Measurements from ENCODE around the gene CALML4.
A peak's percentile ranks its signal among the peaks of the same experiment; 100 is the strongest.

The CALML4 gene

DNA sequence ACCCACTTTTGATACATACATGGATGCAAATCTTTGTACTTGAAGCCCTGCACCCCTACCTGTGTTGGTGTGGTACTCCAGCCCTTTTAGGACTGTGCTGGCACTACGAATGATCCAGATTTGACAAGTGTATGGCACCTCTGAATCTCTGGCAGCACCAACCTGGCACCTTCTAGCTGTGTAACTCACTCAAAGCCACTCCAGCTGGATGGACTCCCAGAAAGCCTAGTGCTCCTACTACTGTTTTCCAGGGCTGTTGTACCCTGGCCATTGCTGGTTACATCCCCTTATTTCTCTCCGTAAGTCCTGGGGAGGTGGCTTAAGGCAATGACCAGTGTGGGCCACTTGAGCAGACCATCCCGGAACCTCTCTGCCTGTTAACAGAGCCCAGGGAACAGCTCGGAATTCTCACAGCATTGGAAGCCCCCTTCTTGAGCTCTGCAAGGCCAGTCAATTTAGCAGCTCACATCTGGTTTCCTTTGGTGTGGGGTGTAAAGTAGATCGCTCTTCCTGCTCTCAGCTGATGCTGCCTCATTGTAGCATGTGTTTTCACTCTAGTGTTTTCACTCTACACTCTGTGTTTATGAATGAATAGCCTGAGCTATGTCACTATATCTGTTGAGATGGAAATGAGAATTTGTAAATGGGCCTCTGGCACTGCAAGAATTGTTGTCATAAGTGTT, 12.2 kb downstream of the CALML4 start:
- Histone ChIP-seq H3K36me3 (ENCODE audit: control insufficient read depth in 1 of 2, insufficient read depth in 2 of 2, low read length in 2 of 2) (peaks cover 25 to 54% of the 10 kb centered on the region in 2 donors), H3K27me3 (ENCODE audit: control insufficient read depth in 1 of 2, insufficient read depth in 2 of 2, low read length in 2 of 2) (no peaks in the 10 kb centered on the region), H3K9me3 (ENCODE audit: control insufficient read depth in 1 of 2, low read length in 2 of 2) (no peaks in the 10 kb centered on the region), H3K9ac (ENCODE audit: low read depth in 1 of 2, low read length in 2 of 2) (no peak overlapping the region), H3K4me3 (ENCODE audit: low read depth in 1 of 2, low read length in 2 of 2) (no peak overlapping the region), H3K4me1 (ENCODE audit: control insufficient read depth in 1 of 2, insufficient read depth in 2 of 2, low read length in 2 of 2) (peaks cover 4 to 6% of the 10 kb centered on the region in 2 donors), H3K27ac (ENCODE audit: low read depth, low read length) (no peak overlapping the region)

DNA sequence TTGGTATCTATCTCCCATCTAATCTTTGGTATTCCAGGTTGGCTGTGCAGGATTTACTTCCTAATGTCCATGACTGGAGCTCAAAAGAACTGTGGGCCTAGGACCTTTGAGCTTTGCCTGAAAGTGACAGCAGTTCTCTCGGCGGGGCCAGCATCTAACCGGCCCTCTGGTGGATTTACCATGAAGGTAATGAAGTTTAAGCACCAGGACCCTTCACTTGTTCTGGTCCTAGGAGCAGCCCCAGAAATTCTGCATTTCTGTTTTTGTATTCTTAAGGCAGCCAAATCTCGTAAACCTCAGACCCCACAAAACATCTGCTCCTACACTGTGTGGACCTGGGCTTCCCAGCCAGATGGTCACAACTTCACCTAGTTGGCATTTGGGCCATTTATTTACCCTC, 13.0 kb downstream of the CALML4 start:
- Histone ChIP-seq H3K36me3 (ENCODE audit: control insufficient read depth in 1 of 2, insufficient read depth in 2 of 2, low read length in 2 of 2) (peaks cover 25 to 45% of the 10 kb centered on the region in 2 donors), H3K9me3 (ENCODE audit: control insufficient read depth in 1 of 2, low read length in 2 of 2) (no peaks in the 10 kb centered on the region), H3K4me1 (ENCODE audit: control insufficient read depth in 1 of 2, insufficient read depth in 2 of 2, low read length in 2 of 2) (peaks cover 5 to 11% of the 10 kb centered on the region in 2 donors), H3K4me3 (ENCODE audit: low read depth in 1 of 2, low read length in 2 of 2) (no peak overlapping the region), H3K27me3 (ENCODE audit: control insufficient read depth in 1 of 2, insufficient read depth in 2 of 2, low read length in 2 of 2) (no peaks in the 10 kb centered on the region), H3K9ac (ENCODE audit: low read depth in 1 of 2, low read length in 2 of 2) (no peak overlapping the region), H3K27ac (ENCODE audit: low read depth, low read length) (no peak overlapping the region)

DNA sequence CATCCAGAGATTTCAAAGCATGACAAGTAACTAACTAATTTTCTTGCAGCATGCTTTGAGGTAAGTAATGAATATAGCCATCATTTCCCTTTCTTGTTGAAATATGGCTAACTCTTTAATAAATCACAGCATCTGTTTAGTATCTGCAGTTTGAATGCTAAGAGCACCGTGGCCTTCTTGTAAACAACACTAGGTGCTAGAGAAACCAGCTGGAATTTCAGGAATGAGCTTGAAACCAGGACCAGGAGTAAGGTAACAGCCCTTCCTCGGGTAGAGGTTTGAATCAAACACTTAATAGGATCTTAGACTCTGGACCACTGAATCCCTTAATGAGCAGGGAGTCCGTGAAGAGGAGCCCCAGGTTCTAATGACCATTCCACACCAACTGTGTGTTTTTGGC, 13.6 kb downstream of the CALML4 start:
- H3K9me3 ChIP-seq (ENCODE audit: control insufficient read depth in 1 of 2, low read length in 2 of 2), result no peaks in the 10 kb centered on the region
- no peak overlapping the region for H3K4me3 ChIP-seq (ENCODE audit: low read depth in 1 of 2, low read length in 2 of 2)
- no peaks in the 10 kb centered on the region for H3K27me3 ChIP-seq (ENCODE audit: control insufficient read depth in 1 of 2, insufficient read depth in 2 of 2, low read length in 2 of 2)
- H3K4me1 ChIP-seq (ENCODE audit: control insufficient read depth in 1 of 2, insufficient read depth in 2 of 2, low read length in 2 of 2), result peaks cover 5 to 11% of the 10 kb centered on the region in 2 donors
- H3K36me3 ChIP-seq (ENCODE audit: control insufficient read depth in 1 of 2, insufficient read depth in 2 of 2, low read length in 2 of 2), result peaks cover 25 to 43% of the 10 kb centered on the region in 2 donors
- no peak overlapping the region for H3K27ac ChIP-seq (ENCODE audit: low read depth, low read length)
- no peak overlapping the region for H3K9ac ChIP-seq (ENCODE audit: low read depth in 1 of 2, low read length in 2 of 2)

DNA sequence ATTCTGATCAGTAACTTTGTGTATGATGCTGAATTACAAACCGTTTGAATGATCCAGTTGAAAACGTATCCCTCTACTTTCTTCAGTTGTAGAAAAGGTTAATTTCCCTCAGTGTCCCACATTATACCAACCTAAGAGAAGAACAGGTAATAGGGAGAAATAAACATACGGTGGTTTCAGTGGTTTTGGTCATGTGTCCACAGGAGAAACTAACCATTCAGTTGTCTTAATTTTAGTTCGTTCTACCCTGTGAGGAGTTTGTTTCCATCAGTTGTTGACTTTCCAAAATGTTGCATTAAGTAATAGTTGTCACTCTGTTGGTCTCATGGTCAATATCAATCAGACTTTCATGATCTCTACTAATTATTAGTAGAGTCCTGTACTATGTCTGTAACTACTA, 15.1 kb downstream of the CALML4 start:
- H3K9me3 ChIP-seq (ENCODE audit: control insufficient read depth in 1 of 2, low read length in 2 of 2), result no peaks in the 10 kb centered on the region
- H3K36me3 ChIP-seq (ENCODE audit: control insufficient read depth in 1 of 2, insufficient read depth in 2 of 2, low read length in 2 of 2), result peaks cover 22 to 39% of the 10 kb centered on the region in 2 donors
- no peak overlapping the region for H3K9ac ChIP-seq (ENCODE audit: low read depth in 1 of 2, low read length in 2 of 2)
- no peak overlapping the region for H3K4me3 ChIP-seq (ENCODE audit: low read depth in 1 of 2, low read length in 2 of 2)
- H3K4me1 ChIP-seq (ENCODE audit: control insufficient read depth in 1 of 2, insufficient read depth in 2 of 2, low read length in 2 of 2), result peaks cover 5 to 11% of the 10 kb centered on the region in 2 donors
- H3K27ac ChIP-seq (ENCODE audit: low read depth, low read length), result no peak overlapping the region
- H3K27me3 ChIP-seq (ENCODE audit: control insufficient read depth in 1 of 2, insufficient read depth in 2 of 2, low read length in 2 of 2), result no peaks in the 10 kb centered on the region

DNA sequence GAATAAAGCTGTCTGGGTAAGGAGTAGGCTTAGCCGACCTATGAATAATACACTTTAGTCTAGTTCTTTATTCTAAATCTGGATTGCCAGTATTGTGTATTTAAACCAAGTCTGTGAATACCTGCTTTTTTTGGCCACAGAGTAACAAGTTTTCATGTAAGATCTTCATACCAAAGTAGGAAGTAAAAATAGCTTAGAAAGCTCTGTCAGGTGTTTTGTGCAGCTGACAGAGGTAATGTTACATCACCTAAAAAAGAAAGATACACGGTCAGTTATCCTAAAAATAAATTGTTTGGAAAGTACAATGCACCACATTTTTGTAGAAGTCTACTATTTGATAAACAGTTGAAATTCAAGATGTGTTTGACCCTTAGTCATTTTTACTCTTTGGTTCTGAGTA, 16.5 kb downstream of the CALML4 start:
- no peak overlapping the region for H3K27ac ChIP-seq (ENCODE audit: low read depth, low read length)
- H3K9me3 ChIP-seq (ENCODE audit: control insufficient read depth in 1 of 2, low read length in 2 of 2), result no peaks in the 10 kb centered on the region
- peaks cover 26 to 50% of the 10 kb centered on the region in 2 donors for H3K36me3 ChIP-seq (ENCODE audit: control insufficient read depth in 1 of 2, insufficient read depth in 2 of 2, low read length in 2 of 2)
- peaks cover 5 to 11% of the 10 kb centered on the region in 2 donors for H3K4me1 ChIP-seq (ENCODE audit: control insufficient read depth in 1 of 2, insufficient read depth in 2 of 2, low read length in 2 of 2)
- no peak overlapping the region for H3K9ac ChIP-seq (ENCODE audit: low read depth in 1 of 2, low read length in 2 of 2)
- H3K4me3 ChIP-seq (ENCODE audit: low read depth in 1 of 2, low read length in 2 of 2), result no peak overlapping the region
- no peaks in the 10 kb centered on the region for H3K27me3 ChIP-seq (ENCODE audit: control insufficient read depth in 1 of 2, insufficient read depth in 2 of 2, low read length in 2 of 2)

DNA sequence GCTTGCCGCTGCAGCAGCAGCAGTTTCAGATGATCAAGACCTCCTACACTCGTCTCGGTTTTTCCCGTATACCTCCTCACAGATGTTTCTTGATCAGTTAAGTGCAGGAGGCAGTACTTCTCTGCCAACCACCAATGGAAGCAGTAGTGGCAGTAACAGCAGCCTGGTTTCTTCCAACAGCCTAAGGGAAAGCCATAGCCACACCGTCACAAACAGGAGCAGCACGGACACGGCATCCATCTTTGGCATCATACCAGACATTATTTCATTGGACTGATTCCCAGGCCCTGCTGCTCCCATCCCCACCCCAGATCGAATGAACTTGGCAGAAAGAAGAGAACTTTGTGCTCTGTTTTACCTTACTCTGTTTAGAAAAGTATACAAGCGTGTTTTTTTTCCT, 17.6 kb downstream of the CALML4 start:
- Histone ChIP-seq H3K9me3 (ENCODE audit: control insufficient read depth in 1 of 2, low read length in 2 of 2) (no peaks in the 10 kb centered on the region), H3K9ac (ENCODE audit: low read depth in 1 of 2, low read length in 2 of 2) (no peak overlapping the region)

DNA sequence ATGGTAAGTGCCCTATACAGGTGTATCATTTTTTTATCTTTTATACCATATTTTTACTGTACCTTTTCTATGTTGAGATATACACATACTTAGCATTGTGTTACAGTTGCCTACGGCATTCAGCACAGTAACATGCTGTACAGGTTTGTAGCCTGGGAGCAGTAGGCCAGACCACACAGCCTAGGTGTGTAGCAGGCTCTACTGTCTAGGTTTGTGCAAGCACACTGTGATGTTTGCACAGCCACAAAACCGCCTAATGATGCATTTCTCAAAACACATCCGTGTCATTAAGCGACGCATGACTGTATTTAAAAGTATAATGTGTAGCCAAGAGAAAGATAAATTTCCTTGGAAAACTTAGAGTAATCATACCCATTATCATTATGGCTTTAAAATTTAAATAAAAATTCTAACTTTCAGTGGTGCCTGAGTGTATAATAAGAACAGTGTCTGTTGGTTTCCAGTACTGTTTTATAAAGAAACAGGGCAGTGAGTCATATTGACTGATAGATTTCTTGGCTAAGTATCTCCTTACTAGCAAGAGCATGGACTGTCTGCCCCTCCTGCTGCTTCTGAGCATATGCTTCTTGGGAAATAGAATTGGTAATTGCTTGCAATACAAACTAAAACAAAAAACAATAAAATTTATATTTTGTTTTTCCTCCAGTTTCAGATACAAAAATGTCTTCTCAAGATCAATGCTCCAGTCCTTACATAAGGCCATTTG, 18.3 kb downstream of the CALML4 start:
- H3K27me3 ChIP-seq (ENCODE audit: control insufficient read depth in 1 of 2, insufficient read depth in 2 of 2, low read length in 2 of 2), result no peaks in the 10 kb centered on the region
- no peak overlapping the region for H3K4me3 ChIP-seq (ENCODE audit: low read depth in 1 of 2, low read length in 2 of 2)
- peaks cover 16 to 44% of the 10 kb centered on the region in 2 donors for H3K36me3 ChIP-seq (ENCODE audit: control insufficient read depth in 1 of 2, insufficient read depth in 2 of 2, low read length in 2 of 2)
- H3K9me3 ChIP-seq (ENCODE audit: control insufficient read depth in 1 of 2, low read length in 2 of 2), result no peaks in the 10 kb centered on the region
- H3K9ac ChIP-seq (ENCODE audit: low read depth in 1 of 2, low read length in 2 of 2), result no peak overlapping the region
- H3K4me1 ChIP-seq (ENCODE audit: control insufficient read depth in 1 of 2, insufficient read depth in 2 of 2, low read length in 2 of 2), result peaks cover 5 to 11% of the 10 kb centered on the region in 2 donors
- H3K27ac ChIP-seq (ENCODE audit: low read depth, low read length), result no peak overlapping the region

More for the DNA sequence above, 17.6 kb downstream of the CALML4 start:
- Histone ChIP-seq H3K4me3 (ENCODE audit: low read depth in 1 of 2, low read length in 2 of 2) (peak overlapping the region in 1 of 2 donors; percentile 21), H3K4me1 (ENCODE audit: control insufficient read depth in 1 of 2, insufficient read depth in 2 of 2, low read length in 2 of 2) (peaks cover 5 to 11% of the 10 kb centered on the region in 2 donors), H3K36me3 (ENCODE audit: control insufficient read depth in 1 of 2, insufficient read depth in 2 of 2, low read length in 2 of 2) (peaks cover 22 to 46% of the 10 kb centered on the region in 2 donors), H3K27ac (ENCODE audit: low read depth, low read length) (peak overlapping the region; percentile 3), H3K27me3 (ENCODE audit: control insufficient read depth in 1 of 2, insufficient read depth in 2 of 2, low read length in 2 of 2) (no peaks in the 10 kb centered on the region)

DNA sequence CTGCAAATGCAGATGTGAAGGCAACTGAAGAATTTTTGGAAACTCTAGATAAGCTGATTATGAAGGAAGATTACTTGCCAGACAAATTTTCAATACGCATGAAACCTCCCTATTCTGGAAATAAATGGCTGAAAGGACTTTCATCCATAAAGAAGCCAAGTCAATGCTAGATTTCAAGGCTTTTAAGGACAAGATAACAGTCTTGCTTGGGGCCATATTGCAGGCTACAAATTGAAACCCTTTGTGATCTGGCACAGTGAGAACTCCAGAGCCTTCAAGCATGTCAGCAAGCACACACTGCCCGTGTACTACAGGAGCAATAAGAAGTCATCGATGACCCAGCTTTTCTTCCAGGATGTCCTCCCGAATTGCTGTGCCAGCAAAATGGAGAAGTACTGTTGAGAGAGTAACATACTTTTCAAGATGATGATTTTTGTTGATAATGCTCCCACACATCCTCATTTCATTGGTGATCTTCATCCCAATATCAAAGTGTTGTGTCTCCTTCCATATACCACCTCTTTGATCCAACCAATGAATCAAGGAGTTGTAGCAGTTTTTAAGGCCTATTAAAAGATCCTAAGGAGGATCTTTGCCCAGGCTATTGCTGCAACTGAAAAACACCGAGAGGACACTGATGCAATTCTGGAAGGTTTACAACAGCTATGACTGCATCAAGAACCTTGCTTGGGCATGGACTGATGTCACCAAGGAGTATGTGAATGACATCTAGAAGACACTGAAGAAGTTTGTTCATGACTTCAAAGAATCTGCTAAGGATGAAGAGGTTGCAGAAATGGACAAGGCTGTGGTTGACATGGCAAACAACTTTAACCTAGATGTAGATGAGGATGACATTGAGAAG, 20.3 kb downstream of the CALML4 start:
- no peak overlapping the region for H3K9ac ChIP-seq (ENCODE audit: low read depth in 1 of 2, low read length in 2 of 2)

DNA sequence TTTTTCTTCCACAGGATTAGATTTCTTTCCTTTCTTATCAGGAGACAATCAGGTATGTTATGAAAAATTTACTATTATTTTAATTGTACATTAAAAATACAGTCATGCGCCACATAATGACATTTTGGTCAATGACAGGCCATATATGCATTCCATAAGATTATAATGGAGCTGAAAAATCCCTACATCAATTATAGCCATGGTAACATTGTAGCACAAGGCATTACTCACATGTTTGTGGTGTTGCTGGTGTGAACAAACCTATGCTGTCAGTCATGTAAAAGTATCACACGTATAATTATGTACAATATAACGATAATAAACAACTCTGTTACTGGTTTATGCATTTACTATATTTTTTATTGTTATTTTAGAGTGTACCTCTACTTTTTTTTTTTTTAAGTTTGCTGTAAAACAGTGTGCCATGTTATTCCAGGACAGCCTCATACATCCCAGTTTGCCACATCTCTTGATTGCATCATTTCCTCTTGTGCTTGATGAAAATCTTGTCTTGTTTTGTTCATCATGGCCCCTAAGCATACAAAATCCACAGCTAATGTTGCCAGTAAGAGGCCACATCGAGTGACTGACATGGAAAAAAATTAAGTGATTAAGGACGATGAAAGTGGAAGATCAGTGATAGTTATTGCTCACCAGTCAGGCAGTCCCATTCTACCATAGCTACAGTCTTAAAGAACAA, 21.4 kb downstream of the CALML4 start:
- Histone ChIP-seq H3K9me3 (ENCODE audit: control insufficient read depth in 1 of 2, low read length in 2 of 2) (no peaks in the 10 kb centered on the region), H3K9ac (ENCODE audit: low read depth in 1 of 2, low read length in 2 of 2) (no peak overlapping the region), H3K27me3 (ENCODE audit: control insufficient read depth in 1 of 2, insufficient read depth in 2 of 2, low read length in 2 of 2) (no peaks in the 10 kb centered on the region), H3K4me3 (ENCODE audit: low read depth in 1 of 2, low read length in 2 of 2) (no peak overlapping the region), H3K36me3 (ENCODE audit: control insufficient read depth in 1 of 2, insufficient read depth in 2 of 2, low read length in 2 of 2) (peaks cover 23 to 61% of the 10 kb centered on the region in 2 donors), H3K27ac (ENCODE audit: low read depth, low read length) (no peak overlapping the region), H3K4me1 (ENCODE audit: control insufficient read depth in 1 of 2, insufficient read depth in 2 of 2, low read length in 2 of 2) (peaks cover 5 to 11% of the 10 kb centered on the region in 2 donors)

More for the DNA sequence above, 20.3 kb downstream of the CALML4 start:
- Histone ChIP-seq H3K9me3 (ENCODE audit: control insufficient read depth in 1 of 2, low read length in 2 of 2) (no peaks in the 10 kb centered on the region), H3K4me3 (ENCODE audit: low read depth in 1 of 2, low read length in 2 of 2) (no peak overlapping the region), H3K27me3 (ENCODE audit: control insufficient read depth in 1 of 2, insufficient read depth in 2 of 2, low read length in 2 of 2) (no peaks in the 10 kb centered on the region), H3K27ac (ENCODE audit: low read depth, low read length) (no peak overlapping the region), H3K4me1 (ENCODE audit: control insufficient read depth in 1 of 2, insufficient read depth in 2 of 2, low read length in 2 of 2) (peaks cover 5 to 11% of the 10 kb centered on the region in 2 donors), H3K36me3 (ENCODE audit: control insufficient read depth in 1 of 2, insufficient read depth in 2 of 2, low read length in 2 of 2) (peaks cover 20 to 58% of the 10 kb centered on the region in 2 donors)

Measured in duodenal mucosa (tissue), 2 donors.